Peyer's patch (tissue), 4 donors: Measurements from ENCODE around the gene DPP4.

Source experiments
- POLR2A ChIP-seq, 2 donors: fragments of 450-650 bp; IDR thresholded peaks; one replicate each; pipeline ENCODE4 v1.5.1; 2017; ENCODE audit warnings: antibody characterized with exemption in 2 of 2, mild to moderate bottlenecking in 2 of 2, moderate library complexity in 2 of 2
- TF ChIP-seq, protein P1 (sequence below), 6 experiments: fragments of 450-650 bp in 4 of 6; fragments of 200-600 bp in 2 of 6; sonication (generic) in 1 of 6; IDR thresholded peaks; one replicate each; pipeline ENCODE4 v1.5.1; 2017 to 2019; ENCODE audit warnings: antibody characterized with exemption in 6 of 6, mild to moderate bottlenecking in 3 of 6, moderate library complexity in 1 of 6

DNA sequence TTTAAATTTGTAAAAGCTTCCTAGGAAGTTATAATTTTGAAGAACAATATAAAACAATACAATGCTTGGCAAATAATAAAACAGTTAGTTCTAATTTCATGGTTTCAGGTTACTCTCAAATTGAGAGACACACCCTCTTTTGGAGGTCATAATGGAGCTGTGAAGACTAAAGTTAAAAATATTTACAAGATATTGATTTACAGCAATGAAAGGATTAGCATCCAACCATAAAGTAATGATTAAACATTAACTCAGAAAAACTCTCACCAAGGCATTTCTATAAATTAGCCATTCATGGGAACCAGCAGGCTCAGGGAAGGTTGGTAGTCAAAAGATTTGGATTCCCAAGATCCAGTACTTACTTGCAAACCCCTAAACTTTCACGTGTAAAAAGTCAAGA is 6.4 kb downstream of the DPP4 start:
- TF ChIP-seq, protein P1, sequence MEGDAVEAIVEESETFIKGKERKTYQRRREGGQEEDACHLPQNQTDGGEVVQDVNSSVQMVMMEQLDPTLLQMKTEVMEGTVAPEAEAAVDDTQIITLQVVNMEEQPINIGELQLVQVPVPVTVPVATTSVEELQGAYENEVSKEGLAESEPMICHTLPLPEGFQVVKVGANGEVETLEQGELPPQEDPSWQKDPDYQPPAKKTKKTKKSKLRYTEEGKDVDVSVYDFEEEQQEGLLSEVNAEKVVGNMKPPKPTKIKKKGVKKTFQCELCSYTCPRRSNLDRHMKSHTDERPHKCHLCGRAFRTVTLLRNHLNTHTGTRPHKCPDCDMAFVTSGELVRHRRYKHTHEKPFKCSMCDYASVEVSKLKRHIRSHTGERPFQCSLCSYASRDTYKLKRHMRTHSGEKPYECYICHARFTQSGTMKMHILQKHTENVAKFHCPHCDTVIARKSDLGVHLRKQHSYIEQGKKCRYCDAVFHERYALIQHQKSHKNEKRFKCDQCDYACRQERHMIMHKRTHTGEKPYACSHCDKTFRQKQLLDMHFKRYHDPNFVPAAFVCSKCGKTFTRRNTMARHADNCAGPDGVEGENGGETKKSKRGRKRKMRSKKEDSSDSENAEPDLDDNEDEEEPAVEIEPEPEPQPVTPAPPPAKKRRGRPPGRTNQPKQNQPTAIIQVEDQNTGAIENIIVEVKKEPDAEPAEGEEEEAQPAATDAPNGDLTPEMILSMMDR (IDR thresholded peaks at IDR 0.05) = no peak
- no peak for TF ChIP-seq POLR2A (IDR thresholded peaks at IDR 0.05)
